Panc1 (cell line): ENCODE data around the gene DPH2. TPM values are rescaled to one million over a fixed set of nuclear protein-coding genes. Genes with fewer than 3 reads are reported as not detected.

ENCODE experiments used
- ATAC-seq: fragments of 200-7000 bp; cut with Tn5 transposase; 2 replicates; pipeline ENCODE4 v1.9.1; 2020; ENCODE audit warnings: mild to moderate bottlenecking, moderate library complexity
- BruUV-seq: library from RNA; stranded (reverse); fragments of 400-500 nt; replicated peaks from 2 replicates; lab custom pipeline; 2021; lab: Mats Ljungman, UMichigan
- CTCF ChIA-PET: fragments of 300-600 bp; sonication (Branson Sonifier 250); formaldehyde crosslinking; loops from one replicate; lab custom pipeline; 2022; ENCODE audit warnings: antibody characterized with exemption; lab: Charles Lee
- POLR2A ChIA-PET: fragments of 300-600 bp; sonication (Branson Sonifier 250); formaldehyde crosslinking; loops from one replicate; lab custom pipeline; 2022; ENCODE audit warnings: antibody characterized with exemption; lab: Charles Lee
- DNase-seq: peaks from one replicate; pipeline ENCODE4 v3.0.0-alpha.2; 2010; ENCODE audit warnings: low read depth, low spot score
- H3K27ac ChIP-seq: 2 replicates; pipeline ENCODE4 v1.5.1; 2011; ENCODE audit warnings: mild to moderate bottlenecking, low read length, inconsistent platforms
- H3K27me3 ChIP-seq: fragments of 200-500 bp; sonication (Bioruptor generic); 2 replicates; pipeline ENCODE4 v1.6.0; 2014; ENCODE audit warnings: low read length, inconsistent platforms; ENCODE audit not compliant: control insufficient read depth, insufficient read depth
- H3K36me3 ChIP-seq: fragments of 200-500 bp; sonication (Bioruptor generic); 2 replicates; pipeline ENCODE4 v1.5.1; 2014; ENCODE audit warnings: inconsistent platforms, mild to moderate bottlenecking, low read length, moderate library complexity; ENCODE audit not compliant: control insufficient read depth, insufficient read depth
- H3K4me1 ChIP-seq: 2 replicates; pipeline ENCODE4 v1.5.1; 2011; ENCODE audit warnings: inconsistent platforms, mild to moderate bottlenecking, low read length, moderate library complexity; ENCODE audit not compliant: control insufficient read depth, insufficient read depth
- H3K4me3 ChIP-seq, 2 experiments: 2 replicates each; pipeline ENCODE4 v1.5.1; 2011 to 2012; ENCODE audit warnings: low read depth in 2 of 2, low read length in 2 of 2, mild to moderate bottlenecking in 2 of 2, inconsistent platforms in 1 of 2, moderate library complexity in 1 of 2
- H3K9me3 ChIP-seq: fragments of 200-500 bp; sonication (Bioruptor generic); 2 replicates; pipeline ENCODE4 v1.5.1; 2014; ENCODE audit warnings: low read depth, mild to moderate bottlenecking, inconsistent platforms, low read length, moderate library complexity; ENCODE audit not compliant: control insufficient read depth, insufficient read depth
- CTCF ChIP-seq: fragments of 450-650 bp; IDR thresholded peaks from 2 replicates; pipeline ENCODE4 v1.5.1; 2017; ENCODE audit warnings: mild to moderate bottlenecking
- POLR2AphosphoS5 ChIP-seq: IDR thresholded peaks from 2 replicates; pipeline ENCODE4 v1.6.1; 2012; ENCODE audit warnings: mild to moderate bottlenecking, low read depth, low read length, moderate library complexity
- REST ChIP-seq, 2 experiments: IDR thresholded peaks; 2 replicates each; pipeline ENCODE4 v1.6.1; 2011 to 2012; ENCODE audit warnings: low read depth in 2 of 2, control low read depth in 1 of 2, low read length in 1 of 2, mild to moderate bottlenecking in 1 of 2, moderate library complexity in 1 of 2; ENCODE audit not compliant: insufficient read depth in 1 of 2
- SIN3A ChIP-seq: IDR thresholded peaks from 2 replicates; pipeline ENCODE4 v1.6.1; 2012; ENCODE audit warnings: low read depth, mild to moderate bottlenecking, low read length, moderate library complexity, borderline replicate concordance; ENCODE audit not compliant: insufficient read depth
- TCF7L2 ChIP-seq: IDR thresholded peaks from 2 replicates; pipeline ENCODE4 v1.6.1; 2011; ENCODE audit warnings: mild to moderate bottlenecking, low read depth, low read length, inconsistent platforms
- in situ Hi-C: cut with HindIII; loops from 2 replicates; pipeline ENCODE4 v1.10.0; 2016; ENCODE audit warnings: low sequenced_read_pairs, low pct_unique_long_range_greater_than_20kb
- intact Hi-C: fragments of 100-400 bp; cut with micrococcal nuclease; formaldehyde crosslinking; loops from one replicate; pipeline ENCODE4 v1.10.0; 2022; ENCODE audit not compliant: unreplicated experiment
- total RNA-seq: library from RNA; stranded (reverse); gene quantifications from one replicate; pipeline ENCODE4 v1.2.1, GENCODE V29; 2021; ENCODE audit not compliant: unreplicated experiment

The DPH2 gene
- total RNA-seq, 1 experiment from 2014 or later: 76.0 TPM

DNA sequence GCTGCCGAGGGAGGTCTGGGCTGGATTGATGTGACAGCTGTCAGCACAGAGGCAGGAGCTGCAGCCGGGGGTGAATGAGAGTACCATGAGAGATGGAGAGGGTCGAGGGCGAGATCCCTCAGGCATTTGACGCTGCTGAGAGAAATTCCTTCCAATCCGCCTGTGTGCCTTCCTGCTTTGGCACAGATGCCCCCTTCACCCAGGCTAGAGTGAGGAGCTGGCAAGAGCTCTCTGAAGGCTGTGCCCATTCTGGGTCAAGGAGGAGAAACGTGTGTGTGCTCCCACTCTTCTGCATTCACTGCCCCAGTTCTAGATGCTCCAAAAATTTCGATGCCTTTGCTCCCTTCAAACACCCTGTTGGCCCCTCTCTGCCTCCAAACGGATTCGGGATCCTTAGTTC, 31.4 kb upstream of the DPH2 start:
- ChIA-PET CTCF (no interaction called here), POLR2A (no interaction called here)
- ATAC-seq (no peak), DNase-seq (no peak)
- no peaks in the 10 kb centered on the region for H3K9me3 ChIP-seq
- H3K36me3 ChIP-seq: no peaks in the 10 kb centered on the region
- in situ Hi-C loops: loop anchor here (25.0 kb wide), 1 partner anchor 176 kb away; no protein-coding TSS in a partner anchor
- H3K4me3 ChIP-seq: no peak overlapping the region
- no peaks in the 10 kb centered on the region for H3K27me3 ChIP-seq
- intact Hi-C loops: loop anchor here (10.0 kb wide), 1 partner anchor 414 kb away; no protein-coding TSS in a partner anchor
- H3K27ac ChIP-seq: no peak overlapping the region
- BruUV-seq: no TSS peak
- H3K4me1 ChIP-seq: peaks cover 10% of the 10 kb centered on the region
- TF ChIP-seq TCF7L2 (no peak), SIN3A (no peak), CTCF (no peak)

DNA sequence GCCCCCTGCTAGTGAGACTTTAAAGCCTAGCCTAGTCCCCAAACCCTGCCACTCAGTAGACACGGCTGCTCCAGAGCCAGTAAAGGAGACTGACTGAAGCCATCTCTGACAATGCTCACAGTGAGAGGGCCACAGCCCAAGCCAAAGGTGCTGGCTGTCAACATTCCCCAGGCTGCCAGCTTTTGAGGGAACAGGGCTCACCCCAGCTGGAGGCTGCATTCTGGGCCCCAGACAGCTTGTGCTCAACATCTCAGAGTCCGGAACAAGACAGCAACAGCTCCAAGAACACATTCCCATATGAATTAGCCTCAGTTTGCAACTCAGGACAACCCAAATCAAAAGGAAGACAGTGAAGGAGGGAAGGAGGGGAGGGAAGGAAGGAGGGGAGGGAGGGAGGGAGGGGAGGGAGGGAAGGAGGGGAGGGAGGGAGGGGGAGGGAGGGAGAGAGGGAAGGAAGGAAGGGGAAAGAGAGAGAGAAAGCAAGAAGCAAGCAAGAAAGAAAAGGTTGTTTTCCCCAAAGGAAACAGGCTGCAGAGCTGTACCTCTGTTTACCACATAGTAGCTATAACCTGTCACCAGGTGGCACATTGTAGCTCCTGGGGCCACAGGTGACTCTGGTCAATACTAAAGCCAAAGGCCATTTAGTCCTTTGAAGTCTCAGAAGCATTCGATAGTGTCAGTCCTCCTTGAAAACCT, 30.8 kb upstream of the DPH2 start:
- CTCF ChIA-PET: no interaction called here
- H3K27ac ChIP-seq: no peak overlapping the region
- no peak for DNase-seq
- BruUV-seq: no TSS peak
- in situ Hi-C loops (loop anchor here (25.0 kb wide), 1 partner anchor 177 kb away; no protein-coding TSS in a partner anchor), intact Hi-C loops (loop anchor here (10.0 kb wide), 1 partner anchor 414 kb away; no protein-coding TSS in a partner anchor)
- H3K4me3 ChIP-seq: no peak overlapping the region
- H3K4me1 ChIP-seq: peaks cover 10% of the 10 kb centered on the region
- no peaks in the 10 kb centered on the region for H3K27me3 ChIP-seq
- ATAC-seq: no peak
- POLR2A ChIA-PET: no interaction called here
- H3K9me3 ChIP-seq: no peaks in the 10 kb centered on the region
- TF ChIP-seq SIN3A (no peak), POLR2AphosphoS5 (no peak), TCF7L2 (no peak)
- H3K36me3 ChIP-seq: no peaks in the 10 kb centered on the region

DNA sequence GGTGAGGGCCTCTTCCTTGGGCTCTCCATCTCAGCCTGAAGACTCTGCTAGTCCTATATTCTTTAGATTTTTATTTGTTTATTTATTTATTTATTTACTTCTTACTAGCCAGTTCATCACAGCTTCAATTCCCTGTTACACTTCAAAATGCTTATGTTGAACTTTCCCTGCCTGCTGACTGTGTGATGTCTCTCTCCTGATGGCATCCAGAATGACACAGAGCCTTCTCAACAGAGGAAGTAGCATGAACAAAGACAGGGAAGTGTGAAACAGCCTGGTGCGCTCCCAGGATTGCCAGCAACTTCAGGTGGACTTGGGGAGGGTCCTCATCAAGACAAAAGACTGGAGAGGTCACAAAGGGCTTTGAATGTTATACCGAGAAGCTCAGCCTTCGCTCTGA, 27.4 kb upstream of the DPH2 start:
- in situ Hi-C loops (loop anchor here (25.0 kb wide), 1 partner anchor 180 kb away; no protein-coding TSS in a partner anchor), intact Hi-C loops (no loop called here)
- Histone ChIP-seq H3K27me3 (no peaks in the 10 kb centered on the region), H3K27ac (no peak overlapping the region), H3K36me3 (peaks cover 4% of the 10 kb centered on the region; the same call in 1 of the 2 replicates), H3K4me3 (no peak overlapping the region), H3K4me1 (peaks cover 4% of the 10 kb centered on the region; the same call in 1 of the 2 replicates), H3K9me3 (no peaks in the 10 kb centered on the region)
- TF ChIP-seq REST (IDR thresholded peaks at IDR 0.05; ENCODE audit: insufficient read depth in 1 of 2, low read depth in 2 of 2, low read length in 1 of 2) (no peak), CTCF (no peak), POLR2AphosphoS5 (no peak), TCF7L2 (no peak), SIN3A (no peak)
- ChIA-PET CTCF (no interaction called here), POLR2A (no interaction called here)
- ATAC-seq: no peak
- no peak for DNase-seq
- no TSS peak for BruUV-seq
